Epithelial cell of esophagus (primary cell): ENCODE data around the gene CPNE2.
"Not testable (repeated sequence)": the region's sequence is repeated elsewhere in the genome, so short reads cannot be mapped to it uniquely, and the experiment has no call there.

Experiments used
- DNase-seq: peaks from one replicate; pipeline ENCODE4 v3.0.0; 2010; ENCODE audit warnings: low read depth
- H3K4me3 ChIP-seq: 2 replicates; pipeline ENCODE4 v1.5.1; 2011; ENCODE audit warnings: mild to moderate bottlenecking, low read length, control low read depth
- CTCF ChIP-seq: IDR thresholded peaks from 2 replicates; pipeline ENCODE4 v1.5.1; 2011; ENCODE audit warnings: low read depth, mild to moderate bottlenecking, low read length, control low read depth, inconsistent platforms; ENCODE audit not compliant: insufficient read depth; ENCODE audit errors: missing control alignments

Gene CPNE2

GRCh38 chr16:57188711-57189002, 96.3 kb downstream of the CPNE2 start:
- DNase-seq: no peak
- TF ChIP-seq CTCF: no peak
- no peak overlapping the region for H3K4me3 ChIP-seq

GRCh38 chr16:57189527-57189926, 97.1 kb downstream of the CPNE2 start:
- DNase-seq, H3K4me3 ChIP-seq: not testable (repeated sequence)

- no peak for TF ChIP-seq CTCF
- no peak for DNase-seq
- no peak overlapping the region for H3K4me3 ChIP-seq
Observed at GRCh38 chr16:57190136-57190535, 97.8 kb downstream of the CPNE2 start.

GRCh38 chr16:57191056-57191571, 98.7 kb downstream of the CPNE2 start:
- DNase-seq: peak; percentile 74
- TF ChIP-seq CTCF: no peak
- H3K4me3 ChIP-seq: no peak overlapping the region

- no peak for TF ChIP-seq CTCF
- no peak for DNase-seq
- H3K4me3 ChIP-seq: no peak overlapping the region
Observed at GRCh38 chr16:57192146-57192545, 99.8 kb downstream of the CPNE2 start.

- no peak for TF ChIP-seq CTCF
- H3K4me3 ChIP-seq: no peak overlapping the region
- peak; percentile 23 for DNase-seq
Observed at GRCh38 chr16:57192720-57193486, 100.5 kb downstream of the CPNE2 start.

- no peak for TF ChIP-seq CTCF
- DNase-seq: peak; percentile 90
- no peak overlapping the region for H3K4me3 ChIP-seq
Observed at GRCh38 chr16:57194512-57194911, 102.1 kb downstream of the CPNE2 start.
